MM.1S (cell line): Measurements from ENCODE around the gene P2RY4.
A peak's percentile ranks its signal among the peaks of the same experiment; 100 is the strongest.

Source experiments
- DNase-seq: peaks from one replicate; pipeline ENCODE4 v3.0.0-alpha.2; 2015
- H2AFZ ChIP-seq: fragments of 300-600 bp; sonication (generic); 2 replicates; pipeline ENCODE4 v1.6.0; 2016; ENCODE audit warnings: antibody characterized with exemption, low read length
- H3F3A ChIP-seq: fragments of 300-600 bp; sonication (generic); 2 replicates; pipeline ENCODE4 v1.6.1; 2016; ENCODE audit warnings: mild to moderate bottlenecking, antibody characterized with exemption, low read length, moderate library complexity, mixed read lengths; ENCODE audit not compliant: insufficient read depth
- H3K27ac ChIP-seq: fragments of 300-600 bp; sonication (generic); 2 replicates; pipeline ENCODE4 v1.5.1; 2016; ENCODE audit warnings: mild to moderate bottlenecking, low read length
- H3K27me3 ChIP-seq: fragments of 300-600 bp; sonication (generic); replicated peaks from 2 replicates; pipeline ENCODE4 v1.6.0; 2016; ENCODE audit warnings: low read length; ENCODE audit not compliant: insufficient read depth
- H3K36me3 ChIP-seq: fragments of 300-600 bp; sonication (generic); replicated peaks from 2 replicates; pipeline ENCODE4 v1.6.1; 2016; ENCODE audit warnings: mild to moderate bottlenecking, low read length, mixed read lengths; ENCODE audit not compliant: insufficient read depth
- H3K4me1 ChIP-seq: fragments of 300-600 bp; sonication (generic); 2 replicates; pipeline ENCODE4 v1.6.1; 2016; ENCODE audit warnings: low read length, mixed read lengths
- H3K4me2 ChIP-seq: fragments of 300-600 bp; sonication (generic); 2 replicates; pipeline ENCODE4 v1.6.0; 2016; ENCODE audit warnings: low read depth, low read length
- H3K4me3 ChIP-seq: fragments of 300-600 bp; sonication (generic); 2 replicates; pipeline ENCODE4 v1.5.1; 2016; ENCODE audit warnings: low read length, mixed read lengths
- H3K79me2 ChIP-seq: fragments of 300-600 bp; sonication (generic); 2 replicates; pipeline ENCODE4 v1.6.1; 2016; ENCODE audit warnings: mixed run types, low read length, mixed read lengths
- H3K9ac ChIP-seq: fragments of 300-600 bp; sonication (generic); 2 replicates; pipeline ENCODE4 v1.6.1; 2016; ENCODE audit warnings: low read length, mixed read lengths
- H3K9me2 ChIP-seq: fragments of 300-600 bp; sonication (generic); replicated peaks from 2 replicates; pipeline ENCODE4 v1.6.1; 2016; ENCODE audit warnings: mild to moderate bottlenecking, low read length, mixed read lengths; ENCODE audit not compliant: insufficient read depth
- H3K9me3 ChIP-seq: fragments of 300-600 bp; sonication (generic); replicated peaks from 2 replicates; pipeline ENCODE4 v1.6.1; 2016; ENCODE audit warnings: mild to moderate bottlenecking, low read length, mixed read lengths; ENCODE audit not compliant: insufficient read depth
- H4K20me1 ChIP-seq: fragments of 300-600 bp; sonication (generic); 2 replicates; pipeline ENCODE4 v1.6.1; 2016; ENCODE audit warnings: mild to moderate bottlenecking, low read length, moderate library complexity, mixed read lengths; ENCODE audit not compliant: insufficient read depth
- CTCF ChIP-seq: fragments of 300-600 bp; sonication (generic); IDR thresholded peaks from 2 replicates; pipeline ENCODE4 v1.5.1; 2016; ENCODE audit warnings: antibody characterized with exemption, low read length, mixed read lengths
- EZH2 ChIP-seq: fragments of 300-600 bp; sonication (generic); optimal IDR thresholded peaks from 2 replicates; pipeline ENCODE3; 2017; ENCODE audit warnings: low read depth, mild to moderate bottlenecking, antibody characterized with exemption, low read length, mixed read lengths
- EZH2phosphoT487 ChIP-seq: fragments of 300-600 bp; sonication (generic); IDR thresholded peaks from 2 replicates; pipeline ENCODE4 v1.6.1; 2018; ENCODE audit warnings: antibody characterized with exemption, low read length

The P2RY4 gene

GRCh38 chrX:70268034-70268433 lies 8.0 kb upstream of the P2RY4 start, which contains the start of gene ARR3:
Gene ARR3 (plus strand): TSS chrX:70268334. CDS start chrX:70269386, 1,052 bp downstream.
- Histone ChIP-seq H3K36me3 (no peaks in the 10 kb centered on the region), H3F3A (no peaks in the 10 kb centered on the region), H3K4me2 (no peak within 1 kb of the TSS), H3K27me3 (no peaks in the 10 kb centered on the region), H3K4me1 (no peaks in the 10 kb centered on the region), H4K20me1 (no peaks in the 10 kb centered on the region), H3K9me3 (no peaks in the 10 kb centered on the region), H3K79me2 (no peaks in the 10 kb centered on the region), H3K9ac (no peak within 1 kb of the TSS), H3K27ac (no peak within 1 kb of the TSS), H3K9me2 (no peaks in the 10 kb centered on the region), H2AFZ (no peak within 1 kb of the TSS), H3K4me3 (no peak within 1 kb of the TSS)
- DNase-seq = no peak
- no peak for TF ChIP-seq CTCF
- TF ChIP-seq EZH2 = no peak
- TF ChIP-seq EZH2phosphoT487 = no peak

- no peak overlapping the region for H3K4me2 ChIP-seq
These were observed 4.8 kb upstream of the P2RY4 start for GRCh38 chrX:70264784-70265183.

GRCh38 chrX:70262952-70263567 lies 3.1 kb upstream of the P2RY4 start:
- Histone ChIP-seq H3K9me3 (no peaks in the 10 kb centered on the region), H3K4me3 (no peak overlapping the region), H3K4me2 (no peak overlapping the region), H3F3A (no peaks in the 10 kb centered on the region), H4K20me1 (no peaks in the 10 kb centered on the region), H3K27me3 (no peaks in the 10 kb centered on the region), H3K27ac (no peak overlapping the region), H2AFZ (no peak overlapping the region), H3K4me1 (no peaks in the 10 kb centered on the region), H3K9me2 (no peaks in the 10 kb centered on the region), H3K36me3 (no peaks in the 10 kb centered on the region), H3K9ac (no peak overlapping the region), H3K79me2 (no peaks in the 10 kb centered on the region)
- peak; percentile 46 for DNase-seq
- peak; percentile 50 for TF ChIP-seq CTCF
- TF ChIP-seq EZH2 = no peak

More at GRCh38 chrX:70264784-70265183, 4.8 kb upstream of the P2RY4 start:
- H4K20me1 ChIP-seq = no peaks in the 10 kb centered on the region
- H2AFZ ChIP-seq = no peak overlapping the region
- TF ChIP-seq EZH2 (no peak), CTCF (no peak), EZH2phosphoT487 (no peak)
- H3K4me3 ChIP-seq = no peak overlapping the region
- H3K79me2 ChIP-seq = no peaks in the 10 kb centered on the region
- no peaks in the 10 kb centered on the region for H3K9me2 ChIP-seq
- DNase-seq = no peak
- no peaks in the 10 kb centered on the region for H3K4me1 ChIP-seq
- no peaks in the 10 kb centered on the region for H3K9me3 ChIP-seq
- no peaks in the 10 kb centered on the region for H3K36me3 ChIP-seq
- no peak overlapping the region for H3K27ac ChIP-seq
- H3F3A ChIP-seq = no peaks in the 10 kb centered on the region
- no peak overlapping the region for H3K9ac ChIP-seq
- H3K27me3 ChIP-seq = no peaks in the 10 kb centered on the region
